Mesendoderm (in vitro differentiated cells): ENCODE results near the gene BPIFB6. TPM values are rescaled to one million over a fixed set of nuclear protein-coding genes. Genes with fewer than 3 reads are reported as not detected.

Experiments
- DNase-seq: peaks from one replicate; pipeline ENCODE4 v3.0.0; 2013
- H2AK5ac ChIP-seq: 2 replicates; pipeline ENCODE4 v1.6.1; 2013; ENCODE audit warnings: low read length, inconsistent platforms
- H2BK120ac ChIP-seq: 2 replicates; pipeline ENCODE4 v1.6.1; 2013; ENCODE audit warnings: low read depth, mild to moderate bottlenecking, low read length, moderate library complexity, mixed read lengths
- H2BK15ac ChIP-seq: replicated peaks from 2 replicates; pipeline ENCODE4 v1.6.1; 2013; ENCODE audit warnings: low read depth, mild to moderate bottlenecking, moderate library complexity
- H2BK5ac ChIP-seq: 2 replicates; pipeline ENCODE4 v1.6.1; 2013; ENCODE audit warnings: low read length, inconsistent platforms
- H3K18ac ChIP-seq: 2 replicates; pipeline ENCODE4 v1.6.1; 2013; ENCODE audit warnings: mild to moderate bottlenecking, low read length, mixed read lengths
- H3K23ac ChIP-seq: one replicate; pipeline ENCODE4 v1.6.1; 2013; ENCODE audit warnings: low read length
- H3K27ac ChIP-seq: 2 replicates; pipeline ENCODE4 v1.5.1; 2013; ENCODE audit warnings: low read depth, mild to moderate bottlenecking, inconsistent platforms, low read length, moderate library complexity
- H3K27me3 ChIP-seq: 2 replicates; pipeline ENCODE4 v1.6.1; 2013; ENCODE audit warnings: low read length, control low read depth, mild to moderate bottlenecking, inconsistent platforms; ENCODE audit not compliant: insufficient read depth, poor library complexity
- H3K36me3 ChIP-seq: 2 replicates; pipeline ENCODE4 v1.6.1; 2013; ENCODE audit warnings: low read length, inconsistent platforms; ENCODE audit not compliant: control insufficient read depth, insufficient read depth
- H3K4ac ChIP-seq: one replicate; pipeline ENCODE4 v1.6.1; 2013; ENCODE audit warnings: low read depth, mild to moderate bottlenecking, low read length, moderate library complexity
- H3K4me1 ChIP-seq: 2 replicates; pipeline ENCODE4 v1.6.1; 2013; ENCODE audit warnings: low read depth, low read length, inconsistent platforms; ENCODE audit not compliant: control insufficient read depth
- H3K4me2 ChIP-seq: 2 replicates; pipeline ENCODE4 v1.6.1; 2013; ENCODE audit warnings: low read length
- H3K4me3 ChIP-seq: 2 replicates; pipeline ENCODE4 v1.5.1; 2013; ENCODE audit warnings: mild to moderate bottlenecking, low read length
- H3K56ac ChIP-seq: one replicate; pipeline ENCODE4 v1.6.1; 2013; ENCODE audit warnings: low read length
- H3K79me1 ChIP-seq: 2 replicates; pipeline ENCODE4 v1.6.1; 2013; ENCODE audit warnings: low read length, inconsistent platforms
- H3K79me2 ChIP-seq: 2 replicates; pipeline ENCODE4 v1.6.1; 2013; ENCODE audit warnings: mild to moderate bottlenecking, low read length; ENCODE audit not compliant: control insufficient read depth, insufficient read depth
- H3K9ac ChIP-seq: 2 replicates; pipeline ENCODE4 v1.6.1; 2013; ENCODE audit warnings: low read length, inconsistent platforms
- H4K5ac ChIP-seq: one replicate; pipeline ENCODE4 v1.6.1; 2013; ENCODE audit warnings: low read length
- H4K8ac ChIP-seq: one replicate; pipeline ENCODE4 v1.6.1; 2013; ENCODE audit warnings: low read depth, mild to moderate bottlenecking, control low read depth, low read length, moderate library complexity
- WGBS: extraction: QIAGEN DNeasy Blood & Tissue Kit; methylation state at CpG from one replicate; pipeline ENCODE4 v1.1.7; 2013; ENCODE audit warnings: low lambda C conversion rate, missing lambda C conversion rate; ENCODE audit not compliant: insufficient coverage; ENCODE audit errors: extremely low coverage; 5-methylcytosine and 5-hydroxymethylcytosine counted together
- polyA plus RNA-seq, 2 experiments: library from polyadenylated mRNA; stranded (reverse); fragments of 200-250 nt; gene quantifications; one replicate each; pipeline ENCODE4 v1.2.3, GENCODE V29; 2013

BPIFB6 gene, protein sequence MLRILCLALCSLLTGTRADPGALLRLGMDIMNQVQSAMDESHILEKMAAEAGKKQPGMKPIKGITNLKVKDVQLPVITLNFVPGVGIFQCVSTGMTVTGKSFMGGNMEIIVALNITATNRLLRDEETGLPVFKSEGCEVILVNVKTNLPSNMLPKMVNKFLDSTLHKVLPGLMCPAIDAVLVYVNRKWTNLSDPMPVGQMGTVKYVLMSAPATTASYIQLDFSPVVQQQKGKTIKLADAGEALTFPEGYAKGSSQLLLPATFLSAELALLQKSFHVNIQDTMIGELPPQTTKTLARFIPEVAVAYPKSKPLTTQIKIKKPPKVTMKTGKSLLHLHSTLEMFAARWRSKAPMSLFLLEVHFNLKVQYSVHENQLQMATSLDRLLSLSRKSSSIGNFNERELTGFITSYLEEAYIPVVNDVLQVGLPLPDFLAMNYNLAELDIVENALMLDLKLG
- not detected for polyA plus RNA-seq (2013, experiment 1 of 2)
- polyA plus RNA-seq (2013, experiment 2 of 2), result not detected

DNA sequence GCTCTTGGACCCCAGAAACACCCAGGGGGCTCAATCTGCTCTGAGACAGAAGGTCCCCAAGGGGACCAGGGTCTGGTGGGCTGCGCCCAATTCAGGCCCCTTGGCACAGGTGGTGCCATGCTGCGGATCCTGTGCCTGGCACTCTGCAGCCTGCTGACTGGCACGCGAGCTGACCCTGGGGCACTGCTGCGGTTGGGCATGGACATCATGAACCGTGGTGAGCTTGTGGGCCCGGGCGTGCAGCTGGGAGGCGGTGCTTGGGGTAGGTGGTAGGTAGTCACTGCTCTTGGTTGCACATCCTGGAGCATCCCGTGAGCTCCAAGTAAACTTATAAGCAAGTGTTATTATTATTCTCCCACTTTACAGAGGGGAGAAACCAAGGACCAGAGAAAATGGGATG lies at the start of gene BPIFB6:
Gene BPIFB6 (plus strand): TSS at position 118 of the 400 bp plus-strand sequence. CDS start 0 bp downstream, at position 118.
- H3K4ac ChIP-seq, result no peak within 1 kb of the TSS
- no peak within 1 kb of the TSS for H2BK120ac ChIP-seq
- H3K27me3 ChIP-seq, result no peaks in the 10 kb centered on the region
- H3K4me1 ChIP-seq, result no peaks in the 10 kb centered on the region
- H4K5ac ChIP-seq, result no peak within 1 kb of the TSS
- H3K79me1 ChIP-seq, result no peaks in the 10 kb centered on the region
- H2BK5ac ChIP-seq, result no peak within 1 kb of the TSS
- no peak within 1 kb of the TSS for H3K4me2 ChIP-seq
- no peak within 1 kb of the TSS for H3K4me3 ChIP-seq
- WGBS, result no CpG with 5 or more reads among the region's 10 CpGs
- H3K79me2 ChIP-seq, result no peaks in the 10 kb centered on the region
- no peak within 1 kb of the TSS for H3K9ac ChIP-seq
- no peak within 1 kb of the TSS for H3K18ac ChIP-seq
- no peak within 1 kb of the TSS for H3K23ac ChIP-seq
- H2AK5ac ChIP-seq, result no peak within 1 kb of the TSS
- no peak within 1 kb of the TSS for H3K27ac ChIP-seq
- no peak within 1 kb of the TSS for H3K56ac ChIP-seq
- no peak within 1 kb of the TSS for H2BK15ac ChIP-seq
- no peak within 1 kb of the TSS for H4K8ac ChIP-seq
- DNase-seq, result no peak
- H3K36me3 ChIP-seq, result no peaks in the 10 kb centered on the region

DNA sequence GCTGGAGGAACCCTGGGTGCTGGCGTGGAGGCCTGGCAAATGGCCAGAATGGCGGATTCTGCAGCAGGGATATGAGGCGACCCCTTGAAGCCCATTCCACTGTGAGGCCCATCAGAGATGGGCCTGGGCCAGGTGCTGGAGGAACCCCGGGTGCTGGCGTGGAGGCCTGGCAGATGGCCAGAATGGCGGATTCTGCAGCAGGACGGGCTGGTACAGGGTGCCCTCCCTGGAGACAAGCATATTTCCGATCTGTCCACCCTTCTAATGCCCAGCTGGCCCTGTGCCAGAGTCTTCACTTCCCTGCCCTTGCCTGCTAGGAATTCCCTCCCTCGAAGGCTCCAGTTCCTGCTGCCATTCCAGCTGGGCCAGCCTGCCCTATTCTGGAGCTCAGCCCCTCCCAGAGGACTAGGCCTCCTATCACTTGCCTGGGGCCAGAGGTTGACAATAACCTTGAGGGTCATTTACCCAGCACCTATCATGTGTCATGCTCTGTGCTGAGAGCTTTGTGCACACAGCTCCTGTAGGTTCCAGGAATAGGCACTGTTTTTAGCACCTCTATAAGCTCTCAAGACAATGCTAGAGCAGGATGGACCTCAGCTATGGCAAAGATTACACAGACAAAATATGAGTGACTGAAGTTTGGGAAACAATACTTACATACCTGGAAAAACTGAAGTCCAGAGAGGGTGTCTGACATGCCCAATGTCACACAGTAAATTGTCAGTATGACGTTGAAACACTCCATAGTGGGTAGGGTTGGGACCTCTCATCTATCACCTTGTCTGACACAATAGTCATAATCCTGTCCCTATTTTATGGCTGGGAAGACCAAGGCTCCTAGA lies 48.6 kb upstream of the BPIFB6 start:
- H3K79me2 ChIP-seq, result no peaks in the 10 kb centered on the region
- no peak overlapping the region for H4K5ac ChIP-seq
- peak overlapping the region; percentile 1 for H2BK15ac ChIP-seq
- no peak overlapping the region for H3K4me2 ChIP-seq
- no peaks in the 10 kb centered on the region for H3K27me3 ChIP-seq
- no peaks in the 10 kb centered on the region for H3K36me3 ChIP-seq
- H3K79me1 ChIP-seq, result no peaks in the 10 kb centered on the region
- peaks cover 5% of the 10 kb centered on the region for H3K4me1 ChIP-seq
- H2BK120ac ChIP-seq, result no peak overlapping the region
- no peak overlapping the region for H3K4me3 ChIP-seq
- H4K8ac ChIP-seq, result no peak overlapping the region
- H3K9ac ChIP-seq, result peak overlapping the region; percentile 17
- H2AK5ac ChIP-seq, result peak overlapping the region; percentile 90
- peak; percentile 50 for DNase-seq
- H3K18ac ChIP-seq, result peak overlapping the region; percentile 16
- peak overlapping the region; percentile 28 for H3K4ac ChIP-seq
- peak overlapping the region; percentile 66 for H3K56ac ChIP-seq
- no peak overlapping the region for H3K23ac ChIP-seq
- WGBS, result no CpG with 5 or more reads among the region's 10 CpGs
- H2BK5ac ChIP-seq, result peak overlapping the region; percentile 31
- H3K27ac ChIP-seq, result no peak overlapping the region

DNA sequence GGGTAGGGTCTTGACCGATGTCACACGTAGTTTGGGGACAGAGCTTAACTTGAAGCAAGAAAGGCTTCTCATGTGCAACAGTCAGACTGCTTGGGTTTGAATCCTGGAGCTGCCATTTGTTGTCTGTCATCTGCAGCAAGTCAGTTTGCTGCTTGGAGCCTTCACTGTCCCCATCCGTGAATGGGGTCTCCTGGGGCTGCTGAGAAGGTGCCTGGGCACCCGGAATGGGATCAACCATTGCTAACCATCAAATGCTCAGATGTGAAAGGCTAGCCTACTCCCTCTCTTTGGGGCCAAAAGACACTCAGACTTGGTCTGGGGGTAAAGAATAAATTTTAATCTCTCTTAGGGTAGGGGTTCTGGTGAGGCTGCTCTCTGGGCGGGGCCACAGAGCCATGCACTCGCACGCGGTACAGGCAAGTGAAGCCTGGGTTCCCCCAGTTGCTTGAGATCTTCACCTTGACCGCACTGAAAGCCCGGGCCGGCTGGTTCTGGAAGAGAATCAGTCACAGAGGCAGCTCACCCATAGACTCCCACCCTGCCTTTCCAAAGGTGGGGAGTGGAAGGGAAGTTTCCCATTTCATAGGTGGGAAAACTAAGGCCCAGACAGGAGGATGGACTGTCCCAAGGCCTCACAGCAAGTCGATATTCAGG lies 47.9 kb upstream of the BPIFB6 start:
- no CpG with 5 or more reads among the region's 12 CpGs for WGBS
- no peaks in the 10 kb centered on the region for H3K79me2 ChIP-seq

DNA sequence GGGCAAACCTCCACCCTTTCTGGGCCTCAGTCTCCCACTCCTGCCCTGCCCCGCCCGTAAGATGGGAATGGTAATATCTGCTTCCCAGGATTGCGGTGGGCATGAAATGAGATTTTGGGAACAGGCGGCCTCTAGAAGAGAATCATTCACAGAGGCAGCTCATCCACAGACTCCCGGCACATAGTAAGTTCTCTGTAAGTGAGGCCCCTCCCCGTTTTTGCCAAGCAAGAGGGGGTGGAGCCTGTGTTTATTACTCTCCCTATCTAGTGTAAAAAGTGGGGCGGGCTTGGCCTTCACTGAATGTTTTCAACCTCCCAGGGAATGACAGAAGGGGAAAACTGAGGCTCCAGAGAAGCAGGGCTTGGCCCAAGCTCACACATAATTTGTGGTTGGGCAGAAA lies 47.3 kb upstream of the BPIFB6 start:
- no CpG with 5 or more reads among the region's 7 CpGs for WGBS
- no peaks in the 10 kb centered on the region for H3K79me1 ChIP-seq
- peaks cover 4% of the 10 kb centered on the region for H3K4me1 ChIP-seq
- H3K79me2 ChIP-seq, result no peaks in the 10 kb centered on the region
- peak overlapping the region; percentile 17 for H2BK120ac ChIP-seq
- H3K27me3 ChIP-seq, result no peaks in the 10 kb centered on the region
- DNase-seq, result peak; percentile 73
- H3K9ac ChIP-seq, result peak overlapping the region; percentile 23
- peak overlapping the region; percentile 52 for H3K18ac ChIP-seq
- no peak overlapping the region for H3K27ac ChIP-seq
- peak overlapping the region; percentile 17 for H2BK5ac ChIP-seq
- H3K36me3 ChIP-seq, result no peaks in the 10 kb centered on the region
- no peak overlapping the region for H3K4me2 ChIP-seq
- no peak overlapping the region for H4K8ac ChIP-seq
- H2AK5ac ChIP-seq, result peak overlapping the region; percentile 8
- peak overlapping the region; percentile 72 for H3K56ac ChIP-seq
- peak overlapping the region; percentile 73 for H3K4ac ChIP-seq
- no peak overlapping the region for H2BK15ac ChIP-seq
- no peak overlapping the region for H4K5ac ChIP-seq
- no peak overlapping the region for H3K4me3 ChIP-seq
- H3K23ac ChIP-seq, result no peak overlapping the region

More for the DNA sequence above, 47.9 kb upstream of the BPIFB6 start:
- Histone ChIP-seq H2BK120ac (peak overlapping the region; percentile 7), H4K5ac (no peak overlapping the region), H3K56ac (peak overlapping the region; percentile 72), H3K18ac (peak overlapping the region; percentile 11), H3K36me3 (no peaks in the 10 kb centered on the region), H3K27ac (no peak overlapping the region), H2AK5ac (peak overlapping the region; percentile 90), H3K23ac (no peak overlapping the region), H3K4me1 (peaks cover 4% of the 10 kb centered on the region), H3K27me3 (no peaks in the 10 kb centered on the region), H2BK15ac (no peak overlapping the region), H3K9ac (peak overlapping the region; percentile 11), H3K79me1 (no peaks in the 10 kb centered on the region), H3K4me2 (no peak overlapping the region), H4K8ac (no peak overlapping the region), H2BK5ac (peak overlapping the region; percentile 0), H3K4ac (peak overlapping the region; percentile 79), H3K4me3 (no peak overlapping the region)
- no peak for DNase-seq

DNA sequence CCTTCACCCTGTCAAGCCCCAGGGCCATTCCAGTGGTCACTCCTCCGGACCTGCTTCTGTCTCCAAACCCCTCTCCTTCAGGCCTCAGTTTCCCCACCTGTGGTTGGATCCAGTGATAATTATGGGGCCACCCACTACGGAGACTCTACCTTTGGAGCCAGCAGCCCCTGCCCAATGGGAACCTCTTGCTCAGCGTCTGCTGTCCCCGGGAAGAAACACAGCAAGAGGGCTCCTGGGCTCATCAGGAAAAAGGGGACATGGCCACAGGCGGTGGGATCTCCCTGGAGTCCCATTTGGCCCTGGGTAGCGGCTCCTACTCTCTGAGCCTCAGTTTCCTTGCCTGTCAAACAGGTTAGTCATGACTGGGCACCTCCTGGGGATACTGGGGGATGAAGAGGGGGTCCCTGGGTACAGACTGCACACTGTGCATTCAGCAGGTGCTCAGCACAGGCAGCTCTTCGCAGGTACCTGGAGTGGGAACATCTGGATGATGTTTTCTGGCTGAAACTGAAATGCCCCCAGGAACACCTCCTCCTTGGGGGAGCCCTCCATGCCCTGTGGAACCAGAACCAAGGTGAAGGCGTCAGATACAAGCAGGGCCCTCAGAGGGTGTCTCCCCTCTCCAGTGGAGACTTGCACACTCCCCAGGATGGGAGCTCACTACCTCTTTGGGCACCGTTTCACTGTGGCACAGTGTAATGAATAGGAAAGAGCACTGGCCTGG lies 46.7 kb upstream of the BPIFB6 start:
- DNase-seq, result no peak
- no peak overlapping the region for H3K23ac ChIP-seq

More for the DNA sequence above, 46.7 kb upstream of the BPIFB6 start:
- H3K18ac ChIP-seq, result peak overlapping the region; percentile 52
- H2BK15ac ChIP-seq, result no peak overlapping the region
- H3K4me3 ChIP-seq, result no peak overlapping the region
- H3K4ac ChIP-seq, result peak overlapping the region; percentile 41
- H3K36me3 ChIP-seq, result no peaks in the 10 kb centered on the region
- no peak overlapping the region for H3K27ac ChIP-seq
- no peaks in the 10 kb centered on the region for H3K27me3 ChIP-seq
- peak overlapping the region; percentile 34 for H2BK5ac ChIP-seq
- H3K56ac ChIP-seq, result peak overlapping the region; percentile 6
- WGBS, result no CpG with 5 or more reads among the region's 9 CpGs
- peaks cover 4% of the 10 kb centered on the region for H3K4me1 ChIP-seq
- peak overlapping the region; percentile 17 for H2BK120ac ChIP-seq
- no peak overlapping the region for H4K5ac ChIP-seq
- H3K9ac ChIP-seq, result peak overlapping the region; percentile 23
- no peak overlapping the region for H4K8ac ChIP-seq
- no peak overlapping the region for H3K4me2 ChIP-seq
- H3K79me1 ChIP-seq, result no peaks in the 10 kb centered on the region
- H3K79me2 ChIP-seq, result no peaks in the 10 kb centered on the region
- H2AK5ac ChIP-seq, result peak overlapping the region; percentile 90
